Measurements from ENCODE around the gene TBX21. TPM values are rescaled to one million over a fixed set of nuclear protein-coding genes. Genes with fewer than 3 reads are reported as not detected.

The TBX21 gene
- total RNA-seq, 4 donors from 2014 or later: 0.80 TPM; not detected in 3

- no peaks in the 10 kb centered on the region for H3K9me3 ChIP-seq
- peaks cover 78% of the 10 kb centered on the region for H3K27me3 ChIP-seq
- TF ChIP-seq CTCF (IDR thresholded peaks at IDR 0.05) (no peak), POLR2AphosphoS5 (IDR thresholded peaks at IDR 0.05) (no peak), EP300 (IDR thresholded peaks at IDR 0.05) (no peak), POLR2A (IDR thresholded peaks at IDR 0.05) (no peak)
- H3K36me3 ChIP-seq: no peaks in the 10 kb centered on the region
- no peak for DNase-seq (ENCODE audit: low spot score in 2 of 2)
- no peak overlapping the region for H3K4me3 ChIP-seq
- H3K4me1 ChIP-seq: peaks cover 14% of the 10 kb centered on the region
- H3K27ac ChIP-seq: no peak overlapping the region
- 8% methylated on average over 16 of the region's 36 CpGs for WGBS
Measured at GRCh38 chr17:47720754-47721533, 12.1 kb upstream of the TBX21 start.

- WGBS: 26% methylated on average over 7 of the region's 8 CpGs
- H3K4me3 ChIP-seq: no peak overlapping the region
- H3K27me3 ChIP-seq: peaks cover 81% of the 10 kb centered on the region
- DNase-seq (ENCODE audit: low spot score in 2 of 2): no peak
- no peak for TF ChIP-seq POLR2AphosphoS5 (IDR thresholded peaks at IDR 0.05)
- no peak for TF ChIP-seq POLR2A (IDR thresholded peaks at IDR 0.05)
- TF ChIP-seq EP300 (IDR thresholded peaks at IDR 0.05): no peak
- TF ChIP-seq CTCF (IDR thresholded peaks at IDR 0.05): no peak
- H3K4me1 ChIP-seq: peaks cover 14% of the 10 kb centered on the region
- H3K9me3 ChIP-seq: no peaks in the 10 kb centered on the region
- no peaks in the 10 kb centered on the region for H3K36me3 ChIP-seq
- no peak overlapping the region for H3K27ac ChIP-seq
Measured at GRCh38 chr17:47721725-47722124, 11.3 kb upstream of the TBX21 start.

- peaks cover 59% of the 10 kb centered on the region for H3K27me3 ChIP-seq
- H3K36me3 ChIP-seq: no peaks in the 10 kb centered on the region
- TF ChIP-seq CTCF (IDR thresholded peaks at IDR 0.05) (no peak), POLR2A (IDR thresholded peaks at IDR 0.05) (no peak), POLR2AphosphoS5 (IDR thresholded peaks at IDR 0.05) (no peak), EP300 (IDR thresholded peaks at IDR 0.05) (no peak)
- no peak overlapping the region for H3K27ac ChIP-seq
- 79% methylated on average over 2 of the region's 2 CpGs for WGBS
- no peaks in the 10 kb centered on the region for H3K9me3 ChIP-seq
- peaks cover 14% of the 10 kb centered on the region for H3K4me1 ChIP-seq
- H3K4me3 ChIP-seq: no peak overlapping the region
- DNase-seq (ENCODE audit: low spot score in 2 of 2): no peak
Measured at GRCh38 chr17:47724705-47725104, 8.3 kb upstream of the TBX21 start.

GRCh38 chr17:47725446-47726111 is 7.5 kb upstream of the TBX21 start:
- H3K27me3 ChIP-seq: peaks cover 58% of the 10 kb centered on the region
- TF ChIP-seq POLR2A (IDR thresholded peaks at IDR 0.05) (no peak), POLR2AphosphoS5 (IDR thresholded peaks at IDR 0.05) (no peak), CTCF (IDR thresholded peaks at IDR 0.05) (no peak), EP300 (IDR thresholded peaks at IDR 0.05) (no peak)
- WGBS: 64% methylated on average over 13 of the region's 13 CpGs
- no peak overlapping the region for H3K27ac ChIP-seq
- no peaks in the 10 kb centered on the region for H3K36me3 ChIP-seq
- no peak overlapping the region for H3K4me3 ChIP-seq
- H3K4me1 ChIP-seq: peaks cover 11% of the 10 kb centered on the region
- no peak for DNase-seq (ENCODE audit: low spot score in 2 of 2)
- no peaks in the 10 kb centered on the region for H3K9me3 ChIP-seq

Data from suprapubic skin (tissue), 4 donors.